IPS DF 6.9 (cell line): ENCODE results near the gene AK4.
"Not testable (repeated sequence)": the region's sequence is repeated elsewhere in the genome, so short reads cannot be mapped to it uniquely, and the experiment has no call there.

Experiments used
- DNase-seq: peaks from one replicate; pipeline ENCODE4 v3.0.0-alpha.2; 2013; ENCODE audit warnings: low read depth, low spot score
- H3K27ac ChIP-seq: one replicate; pipeline ENCODE4 v1.5.1; 2013; ENCODE audit warnings: low read length, control low read depth
- H3K27me3 ChIP-seq: 2 replicates; pipeline ENCODE4 v1.6.1; 2013; ENCODE audit warnings: mild to moderate bottlenecking, low read length; ENCODE audit not compliant: control insufficient read depth, insufficient read depth
- H3K36me3 ChIP-seq: 2 replicates; pipeline ENCODE4 v1.6.1; 2013; ENCODE audit warnings: low read length; ENCODE audit not compliant: control insufficient read depth, insufficient read depth
- H3K4me1 ChIP-seq: 2 replicates; pipeline ENCODE4 v1.6.1; 2013; ENCODE audit warnings: low read length; ENCODE audit not compliant: control insufficient read depth, insufficient read depth
- H3K4me3 ChIP-seq: 2 replicates; pipeline ENCODE4 v1.5.1; 2013; ENCODE audit warnings: mild to moderate bottlenecking, low read length
- H3K9me3 ChIP-seq: 2 replicates; pipeline ENCODE4 v1.6.1; 2013; ENCODE audit warnings: low read length, inconsistent platforms; ENCODE audit not compliant: control insufficient read depth, insufficient read depth
- WGBS: extraction: QIAGEN DNeasy Blood & Tissue Kit; methylation state at CpG from one replicate; pipeline ENCODE4 v1.1.7; 2013; ENCODE audit warnings: mixed read lengths, missing lambda C conversion rate; ENCODE audit not compliant: insufficient read length, insufficient coverage; 5-methylcytosine and 5-hydroxymethylcytosine counted together

Gene AK4

GRCh38 chr1:65150583-65151263, 2.7 kb downstream of the AK4 start:
- no CpG with 5 or more reads among the region's 23 CpGs for WGBS
- H3K27ac ChIP-seq: peak overlapping the region; percentile 13
- H3K4me1 ChIP-seq: peaks cover 5% of the 10 kb centered on the region
- H3K27me3 ChIP-seq: peaks cover 4% of the 10 kb centered on the region; the same call in 1 of the 2 replicates
- no peak overlapping the region for H3K4me3 ChIP-seq
- DNase-seq: no peak
- H3K9me3 ChIP-seq: no peaks in the 10 kb centered on the region
- H3K36me3 ChIP-seq: no peaks in the 10 kb centered on the region

- H3K9me3 ChIP-seq: no peaks in the 10 kb centered on the region
- peaks cover 2% of the 10 kb centered on the region; the same call in 1 of the 2 replicates for H3K4me1 ChIP-seq
- no peak for DNase-seq
- no CpG with 5 or more reads among the region's 1 CpG for whole genome bisulfite sequencing
- H3K36me3 ChIP-seq: no peaks in the 10 kb centered on the region
- H3K27ac ChIP-seq: no peak overlapping the region
- no peak overlapping the region for H3K4me3 ChIP-seq
- H3K27me3 ChIP-seq: peaks cover 2% of the 10 kb centered on the region; the same call in 1 of the 2 replicates
Observed at GRCh38 chr1:65151641-65152040, 3.6 kb downstream of the AK4 start.

- Histone ChIP-seq H3K4me1 (peaks cover 4% of the 10 kb centered on the region; the same call in 1 of the 2 replicates), H3K9me3 (no peaks in the 10 kb centered on the region), H3K27ac (no peak overlapping the region), H3K36me3 (no peaks in the 10 kb centered on the region), H3K27me3 (no peaks in the 10 kb centered on the region), H3K4me3 (no peak overlapping the region)
- no CpG with 5 or more reads among the region's 4 CpGs for WGBS
- DNase-seq: no peak
Observed at GRCh38 chr1:65153635-65154034, 5.6 kb downstream of the AK4 start.

- H3K27ac ChIP-seq: no peak overlapping the region
- H3K4me3 ChIP-seq: no peak overlapping the region
- no peak for DNase-seq
- H3K27me3 ChIP-seq: no peaks in the 10 kb centered on the region
- no CpG with 5 or more reads among the region's 2 CpGs for WGBS
- H3K9me3 ChIP-seq: no peaks in the 10 kb centered on the region
- peaks cover 4% of the 10 kb centered on the region; the same call in 1 of the 2 replicates for H3K4me1 ChIP-seq
- H3K36me3 ChIP-seq: no peaks in the 10 kb centered on the region
Observed at GRCh38 chr1:65156910-65157545, 9.0 kb downstream of the AK4 start.

GRCh38 chr1:65157546-65157941, 9.5 kb downstream of the AK4 start:
- Histone ChIP-seq H3K4me1 (peaks cover 4% of the 10 kb centered on the region; the same call in 1 of the 2 replicates), H3K27me3 (no peaks in the 10 kb centered on the region), H3K9me3 (no peaks in the 10 kb centered on the region), H3K36me3 (no peaks in the 10 kb centered on the region), H3K27ac (no peak overlapping the region), H3K4me3 (no peak overlapping the region)
- no peak for DNase-seq
- WGBS: no CpG with 5 or more reads among the region's 4 CpGs

- H3K4me1 ChIP-seq, H3K27me3 ChIP-seq, H3K9me3 ChIP-seq, DNase-seq, H3K4me3 ChIP-seq, H3K27ac ChIP-seq, H3K36me3 ChIP-seq: not testable (repeated sequence)
- no CpG with 5 or more reads among the region's 4 CpGs for WGBS
Observed at GRCh38 chr1:65159291-65159688, 11.3 kb downstream of the AK4 start.

GRCh38 chr1:65159801-65160523, 12.0 kb downstream of the AK4 start:
- DNase-seq: no peak
- Histone ChIP-seq H3K4me3 (no peak overlapping the region), H3K27ac (no peak overlapping the region), H3K4me1 (peaks cover 2% of the 10 kb centered on the region; the same call in 1 of the 2 replicates), H3K27me3 (no peaks in the 10 kb centered on the region), H3K9me3 (no peaks in the 10 kb centered on the region), H3K36me3 (no peaks in the 10 kb centered on the region)
- no CpG with 5 or more reads among the region's 9 CpGs for WGBS

GRCh38 chr1:65163201-65163805, 15.3 kb downstream of the AK4 start:
- WGBS: no CpG with 5 or more reads among the region's 11 CpGs
- Histone ChIP-seq H3K4me3 (no peak overlapping the region), H3K36me3 (no peaks in the 10 kb centered on the region), H3K4me1 (no peaks in the 10 kb centered on the region; the same call in 1 of the 2 replicates), H3K27ac (no peak overlapping the region), H3K27me3 (no peaks in the 10 kb centered on the region), H3K9me3 (no peaks in the 10 kb centered on the region)
- DNase-seq: no peak

GRCh38 chr1:65164101-65164500, 16.1 kb downstream of the AK4 start:
- no CpG with 5 or more reads among the region's 3 CpGs for WGBS
- DNase-seq, H3K4me3 ChIP-seq, H3K4me1 ChIP-seq, H3K9me3 ChIP-seq, H3K36me3 ChIP-seq, H3K27me3 ChIP-seq, H3K27ac ChIP-seq: not testable (repeated sequence)

- H3K27ac ChIP-seq: no peak overlapping the region
- H3K9me3 ChIP-seq: no peaks in the 10 kb centered on the region
- no peak overlapping the region for H3K4me3 ChIP-seq
- H3K4me1 ChIP-seq: no peaks in the 10 kb centered on the region; the same call in 1 of the 2 replicates
- no peaks in the 10 kb centered on the region for H3K36me3 ChIP-seq
- DNase-seq: no peak
- no peaks in the 10 kb centered on the region for H3K27me3 ChIP-seq
Observed at GRCh38 chr1:65164633-65165032, 16.6 kb downstream of the AK4 start.
